ENCODE measurements around the gene AMN. TPM values are rescaled to one million over a fixed set of nuclear protein-coding genes. Genes with fewer than 3 reads are reported as not detected.

The AMN gene
- total and polyA plus RNA-seq, 2 donors (not counting 1 experiment from before 2014, with no cell fraction given) = 11.5 to 15.0 TPM

DNA sequence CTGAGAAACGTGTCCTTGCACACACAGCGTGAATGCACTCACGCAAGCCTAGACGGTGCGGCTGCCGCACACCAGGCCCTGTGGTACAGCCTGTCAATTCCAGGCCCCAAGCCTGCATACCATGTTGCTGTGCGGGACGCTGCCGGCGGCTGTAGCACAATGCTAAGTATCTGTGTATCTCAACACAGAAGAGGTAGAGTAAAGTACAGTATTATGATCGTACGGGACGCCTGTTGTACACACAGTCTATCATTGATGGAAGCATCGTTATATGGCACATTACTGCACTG lies 45.0 kb downstream of the AMN start:
- DNase-seq (no peak), ATAC-seq (ENCODE audit: low read depth) (no peak)
- TF ChIP-seq, protein P1, sequence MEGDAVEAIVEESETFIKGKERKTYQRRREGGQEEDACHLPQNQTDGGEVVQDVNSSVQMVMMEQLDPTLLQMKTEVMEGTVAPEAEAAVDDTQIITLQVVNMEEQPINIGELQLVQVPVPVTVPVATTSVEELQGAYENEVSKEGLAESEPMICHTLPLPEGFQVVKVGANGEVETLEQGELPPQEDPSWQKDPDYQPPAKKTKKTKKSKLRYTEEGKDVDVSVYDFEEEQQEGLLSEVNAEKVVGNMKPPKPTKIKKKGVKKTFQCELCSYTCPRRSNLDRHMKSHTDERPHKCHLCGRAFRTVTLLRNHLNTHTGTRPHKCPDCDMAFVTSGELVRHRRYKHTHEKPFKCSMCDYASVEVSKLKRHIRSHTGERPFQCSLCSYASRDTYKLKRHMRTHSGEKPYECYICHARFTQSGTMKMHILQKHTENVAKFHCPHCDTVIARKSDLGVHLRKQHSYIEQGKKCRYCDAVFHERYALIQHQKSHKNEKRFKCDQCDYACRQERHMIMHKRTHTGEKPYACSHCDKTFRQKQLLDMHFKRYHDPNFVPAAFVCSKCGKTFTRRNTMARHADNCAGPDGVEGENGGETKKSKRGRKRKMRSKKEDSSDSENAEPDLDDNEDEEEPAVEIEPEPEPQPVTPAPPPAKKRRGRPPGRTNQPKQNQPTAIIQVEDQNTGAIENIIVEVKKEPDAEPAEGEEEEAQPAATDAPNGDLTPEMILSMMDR (IDR thresholded peaks at IDR 0.05) = no peak
- TF ChIP-seq EZH2 (IDR thresholded peaks at IDR 0.05; ENCODE audit: borderline replicate concordance, insufficient read depth, low read depth, low read length, poor library complexity, severe bottlenecking) = no peak
- no peak overlapping the region for H3K4me2 ChIP-seq (replicated peaks; ENCODE audit: low read depth, low read length, poor library complexity, severe bottlenecking)
- no peak overlapping the region for H3K27ac ChIP-seq (ENCODE audit: low read length in 2 of 2)
- H3K9ac ChIP-seq (ENCODE audit: low read length) = no peak overlapping the region
- H3K27me3 Mint-ChIP-seq = no peaks in the 10 kb centered on the region
- ChIA-PET POLR2A (no interaction called here), CTCF (no interaction called here)
- H3K79me2 ChIP-seq (ENCODE audit: control insufficient read depth, insufficient read depth, low read length) = no peaks in the 10 kb centered on the region
- no peaks in the 10 kb centered on the region for H3K9me3 Mint-ChIP-seq (ENCODE audit: insufficient read depth)
- H2AFZ ChIP-seq (ENCODE audit: insufficient read depth, low read depth, low read length, poor library complexity, severe bottlenecking) = no peak overlapping the region
- no peaks in the 10 kb centered on the region for H4K20me1 ChIP-seq (ENCODE audit: control insufficient read depth, insufficient read depth, low read length, poor library complexity, severe bottlenecking)
- H3K4me3 ChIP-seq (ENCODE audit: control extremely low read depth in 1 of 5, extremely low read depth in 1 of 5, insufficient read depth in 1 of 5, low read depth in 2 of 5, low read length in 4 of 5) = no peak overlapping the region
- peaks cover 0 to 52% of the 10 kb centered on the region in 2 experiments for H3K36me3 ChIP-seq (replicated peaks in 1 of 2; ENCODE audit: control extremely low read depth in 1 of 2, control insufficient read depth in 1 of 2, extremely low read depth in 1 of 2, insufficient read depth in 2 of 2, low read length in 1 of 2)
- WGBS (ENCODE audit: insufficient coverage) = 95% methylated on average over 10 of the region's 14 CpGs
- no peak overlapping the region for H3K4me3 Mint-ChIP-seq
- H3K27ac Mint-ChIP-seq = no peak overlapping the region
- no peaks in the 10 kb centered on the region for H3K9me3 ChIP-seq (ENCODE audit: control extremely low read depth in 1 of 3, control insufficient read depth in 2 of 3, insufficient read depth in 1 of 3, low read length in 2 of 3)
- H3K27me3 ChIP-seq (replicated peaks in 1 of 4; ENCODE audit: control extremely low read depth in 1 of 4, control insufficient read depth in 3 of 4, insufficient read depth in 4 of 4, low read length in 3 of 4) = no peaks in the 10 kb centered on the region
- no peaks in the 10 kb centered on the region for H3K4me1 Mint-ChIP-seq
- no peaks in the 10 kb centered on the region for H3K4me1 ChIP-seq (ENCODE audit: control insufficient read depth in 2 of 2, insufficient read depth in 2 of 2, low read length in 2 of 2)
- intact Hi-C loops (cut with micrococcal nuclease) = no loop called here

DNA sequence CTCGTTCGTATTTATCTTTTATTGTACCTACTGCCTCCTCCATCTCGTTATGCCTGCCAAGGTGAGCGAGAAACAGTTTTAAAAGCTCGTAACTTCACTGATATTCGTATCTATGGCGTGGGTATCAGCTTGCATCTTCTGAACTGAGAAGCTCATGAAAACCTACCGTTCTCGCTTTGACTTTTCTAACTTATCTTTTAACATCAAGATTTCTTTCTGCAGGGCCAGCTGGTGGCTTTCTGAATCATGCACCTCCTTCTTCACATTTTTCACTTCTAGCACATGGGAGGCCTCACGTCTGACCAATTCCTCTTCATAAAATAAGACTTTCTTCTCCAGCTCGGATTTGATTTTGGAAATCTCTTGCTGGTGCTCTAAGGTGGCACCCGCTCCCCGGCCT lies 45.8 kb downstream of the AMN start:
- no peak for ATAC-seq (ENCODE audit: low read depth)

More for the DNA sequence above, 45.8 kb downstream of the AMN start:
- H3K27ac Mint-ChIP-seq = no peak overlapping the region
- Histone ChIP-seq H3K27me3 (replicated peaks in 1 of 4; ENCODE audit: control extremely low read depth in 1 of 4, control insufficient read depth in 3 of 4, insufficient read depth in 4 of 4, low read length in 3 of 4) (no peaks in the 10 kb centered on the region), H3K9me3 (ENCODE audit: control extremely low read depth in 1 of 3, control insufficient read depth in 2 of 3, insufficient read depth in 1 of 3, low read length in 2 of 3) (no peaks in the 10 kb centered on the region), H4K20me1 (ENCODE audit: control insufficient read depth, insufficient read depth, low read length, poor library complexity, severe bottlenecking) (no peaks in the 10 kb centered on the region), H3K4me2 (replicated peaks; ENCODE audit: low read depth, low read length, poor library complexity, severe bottlenecking) (no peak overlapping the region), H3K9ac (ENCODE audit: low read length) (no peak overlapping the region), H3K36me3 (replicated peaks in 1 of 2; ENCODE audit: control extremely low read depth in 1 of 2, control insufficient read depth in 1 of 2, extremely low read depth in 1 of 2, insufficient read depth in 2 of 2, low read length in 1 of 2) (peaks cover 0 to 53% of the 10 kb centered on the region in 2 experiments), H3K27ac (ENCODE audit: low read length in 2 of 2) (no peak overlapping the region), H3K4me3 (ENCODE audit: control extremely low read depth in 1 of 5, extremely low read depth in 1 of 5, insufficient read depth in 1 of 5, low read depth in 2 of 5, low read length in 4 of 5) (no peak overlapping the region), H2AFZ (ENCODE audit: insufficient read depth, low read depth, low read length, poor library complexity, severe bottlenecking) (no peak overlapping the region), H3K4me1 (ENCODE audit: control insufficient read depth in 2 of 2, insufficient read depth in 2 of 2, low read length in 2 of 2) (no peaks in the 10 kb centered on the region), H3K79me2 (ENCODE audit: control insufficient read depth, insufficient read depth, low read length) (no peaks in the 10 kb centered on the region)
- ChIA-PET CTCF (no interaction called here), POLR2A (no interaction called here)
- DNase-seq = no peak
- intact Hi-C loops (cut with micrococcal nuclease) = no loop called here
- no peaks in the 10 kb centered on the region for H3K4me1 Mint-ChIP-seq
- no peaks in the 10 kb centered on the region for H3K9me3 Mint-ChIP-seq (ENCODE audit: insufficient read depth)
- no peak for TF ChIP-seq EZH2 (IDR thresholded peaks at IDR 0.05; ENCODE audit: borderline replicate concordance, insufficient read depth, low read depth, low read length, poor library complexity, severe bottlenecking)
- TF ChIP-seq, protein P1 (IDR thresholded peaks at IDR 0.05) = no peak
- no peaks in the 10 kb centered on the region for H3K27me3 Mint-ChIP-seq
- 95% methylated on average over 13 of the region's 13 CpGs for WGBS (ENCODE audit: insufficient coverage)
- no peak overlapping the region for H3K4me3 Mint-ChIP-seq
